ENCODE results near the gene CKLF. TPM values are rescaled to one million over a fixed set of nuclear protein-coding genes. Genes with fewer than 3 reads are reported as not detected.

CKLF gene
- total and polyA plus RNA-seq, 12 donors: 19.6 to 67.9 (median 39.1) TPM

- Histone ChIP-seq H3K4me1 (replicated peaks in 1 of 2) (peaks cover 0 to 5% of the 10 kb centered on the region in 2 donors), H3K9me3 (replicated peaks in 1 of 3) (no peaks in the 10 kb centered on the region), H3K4me3 (no peak overlapping the region), H3K27me3 (no peaks in the 10 kb centered on the region), H3K27ac (no peak overlapping the region), H3K36me3 (replicated peaks in 1 of 2) (no peaks in the 10 kb centered on the region)
- intact Hi-C loops (cut with DNase I): loop anchor here (5.0 to 10.0 kb wide), 7 partner anchors 49 to 263 kb away; partner anchors contain the start of genes CKLF (in 1 of the 2) and TK2 (in 1 of the 2)
- DNase-seq: no peak
- WGBS, 4 donors: 92 to 100% (median 97%) methylated on average over 1 to 5 of the region's 5 CpGs
- TF ChIP-seq POLR2A (IDR thresholded peaks at IDR 0.05): no peak
- no peak for TF ChIP-seq CTCF (IDR thresholded peaks at IDR 0.05)
Observed at GRCh38 chr16:66601471-66601870, 49.1 kb downstream of the CKLF start.

- 7 to 13% (median 10%) methylated on average over 17 to 32 of the region's 32 CpGs for WGBS, 4 donors
- DNase-seq: peak; percentile 59 to 77 (median 68)
- Histone ChIP-seq H3K4me3 (peak overlapping the region in 2 of 4 donors; percentile 52 to 68), H3K27me3 (no peaks in the 10 kb centered on the region), H3K9me3 (replicated peaks in 1 of 3) (no peaks in the 10 kb centered on the region), H3K27ac (peak overlapping the region in 3 of 5 donors; percentile 49 to 73 (median 72)), H3K36me3 (replicated peaks in 1 of 2) (no peaks in the 10 kb centered on the region), H3K4me1 (replicated peaks in 1 of 2) (peaks cover 0 to 11% of the 10 kb centered on the region in 2 donors)
- intact Hi-C loops (cut with DNase I): loop anchor here (5.0 to 10.0 kb wide), 7 partner anchors 51 to 261 kb away; partner anchors contain the start of genes CKLF (in 1 of the 2) and TK2 (in 1 of the 2)
- TF ChIP-seq POLR2A (IDR thresholded peaks at IDR 0.05): peak in 1 of 2 donors; percentile 8
- TF ChIP-seq CTCF (IDR thresholded peaks at IDR 0.05): no peak
Observed at GRCh38 chr16:66603537-66604375, 51.4 kb downstream of the CKLF start.

- no peaks in the 10 kb centered on the region for H3K27me3 ChIP-seq
- TF ChIP-seq CTCF (IDR thresholded peaks at IDR 0.05) (peak; percentile 37 to 79 (median 67)), POLR2A (IDR thresholded peaks at IDR 0.05) (no peak)
- H3K4me1 ChIP-seq (replicated peaks in 1 of 2): peaks cover 0 to 12% of the 10 kb centered on the region in 2 donors
- H3K4me3 ChIP-seq: peak within 1 kb of the TSS; percentile 52 to 70 (median 62)
- no peaks in the 10 kb centered on the region for H3K9me3 ChIP-seq (replicated peaks in 1 of 3)
- intact Hi-C loops (cut with DNase I): loop anchor here (5.0 to 10.0 kb wide), 7 partner anchors 52 to 260 kb away; partner anchors contain the start of genes CKLF (in 1 of the 2) and TK2 (in 1 of the 2)
- peak in 6 of 7 donors; percentile 40 to 72 (median 62) for DNase-seq
- peaks cover 0 to 4% of the 10 kb centered on the region in 2 donors for H3K36me3 ChIP-seq (replicated peaks in 1 of 2)
- WGBS, 4 donors: 1% methylated on average over 20 to 93 of the region's 96 CpGs; no CpG with 5 or more reads in 1 of the 4 donors
- peak within 1 kb of the TSS in 4 of 5 donors; percentile 18 to 73 (median 60) for H3K27ac ChIP-seq
Observed at GRCh38 chr16:66604376-66605176, 52.2 kb downstream of the CKLF start, which contains the start of gene CMTM3. TSS of gene CMTM3 (plus strand) at chr16:66604704. CDS start at chr16:66604806, 102 bp downstream.

All from adrenal gland (tissue), 12 donors.